Measurements from ENCODE around the gene PRSS33.

PRSS33 gene

GRCh38 chr16:2799205-2799858, 12.0 kb upstream of the PRSS33 start:
- no peak for TF ChIP-seq CTCF (IDR thresholded peaks at IDR 0.05; ENCODE audit: borderline replicate concordance, insufficient read depth, low read depth, low read length)
- H3K4me3 ChIP-seq (ENCODE audit: low read depth, low read length), result no peak overlapping the region

GRCh38 chr16:2798723-2799204, 11.4 kb upstream of the PRSS33 start:
- H3K4me3 ChIP-seq (ENCODE audit: low read depth, low read length), result no peak overlapping the region
- no peak for TF ChIP-seq CTCF (IDR thresholded peaks at IDR 0.05; ENCODE audit: borderline replicate concordance, insufficient read depth, low read depth, low read length)

DNA sequence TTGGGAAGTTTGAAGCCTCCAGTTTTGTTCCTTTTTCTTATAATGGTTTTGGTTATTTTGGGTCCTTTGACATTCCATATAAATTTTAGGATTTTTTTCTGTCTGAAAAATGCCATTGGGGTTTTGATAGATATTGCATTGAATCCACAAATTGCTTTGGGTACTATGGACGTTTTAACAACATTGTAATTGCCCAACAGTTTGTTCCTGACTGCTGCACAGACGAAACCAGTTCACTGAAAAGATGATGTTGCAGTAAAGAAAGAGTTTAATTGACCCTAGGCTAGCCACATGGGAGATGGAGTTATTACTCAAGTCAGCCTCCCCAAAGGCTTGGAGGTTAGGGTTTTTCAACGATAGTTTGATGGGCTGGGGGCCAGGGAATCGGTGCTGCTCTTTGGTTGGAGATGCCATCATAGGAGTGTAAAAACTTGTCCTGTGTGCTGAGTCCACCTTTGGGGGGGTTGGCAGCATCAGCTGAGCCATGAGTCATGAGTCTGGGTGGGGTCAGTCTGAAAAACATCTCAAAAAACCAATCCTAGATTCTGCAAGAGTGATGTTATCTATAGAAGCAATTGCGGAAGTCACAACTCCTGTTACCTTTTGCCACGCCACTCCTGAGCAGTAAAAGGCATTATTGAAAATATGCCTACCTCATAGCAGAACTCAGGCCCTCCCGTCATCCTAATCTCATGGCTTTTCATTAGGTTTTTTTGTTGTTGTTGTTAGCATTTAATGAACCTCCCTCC, 8.2 kb upstream of the PRSS33 start:
- H3K4me3 ChIP-seq (ENCODE audit: low read depth, low read length), result no peak overlapping the region
- TF ChIP-seq CTCF (IDR thresholded peaks at IDR 0.05; ENCODE audit: borderline replicate concordance, insufficient read depth, low read depth, low read length), result no peak

- H3K4me3 ChIP-seq (ENCODE audit: low read depth, low read length), result no peak overlapping the region
- TF ChIP-seq CTCF (IDR thresholded peaks at IDR 0.05; ENCODE audit: borderline replicate concordance, insufficient read depth, low read depth, low read length), result no peak
Measured at GRCh38 chr16:2792940-2793339, 5.6 kb upstream of the PRSS33 start.

DNA sequence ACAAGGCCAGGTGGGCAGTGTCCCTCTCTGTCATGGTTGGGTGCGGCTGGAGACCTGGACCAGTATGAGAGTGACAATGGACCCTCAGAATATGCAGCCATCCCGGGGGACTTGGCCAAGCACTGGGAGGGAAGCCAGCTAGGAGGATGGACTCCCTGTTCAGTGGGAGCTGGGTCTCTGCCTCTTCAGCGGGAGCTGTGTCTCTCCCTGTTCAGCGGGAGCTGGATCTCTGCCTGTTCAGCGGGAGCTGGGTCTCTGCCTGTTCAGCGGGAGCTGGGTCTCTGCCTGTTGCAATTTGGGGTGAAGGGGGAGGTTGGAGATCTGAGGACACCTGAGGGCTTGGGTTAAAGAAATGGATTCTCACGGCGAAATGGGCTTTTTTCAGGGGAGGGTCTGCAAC, 3.8 kb upstream of the PRSS33 start:
- H3K4me3 ChIP-seq (ENCODE audit: low read depth, low read length), result no peak overlapping the region
- TF ChIP-seq CTCF (IDR thresholded peaks at IDR 0.05; ENCODE audit: borderline replicate concordance, insufficient read depth, low read depth, low read length), result no peak

GRCh38 chr16:2790631-2791030, 3.3 kb upstream of the PRSS33 start:
- H3K4me3 ChIP-seq (ENCODE audit: low read depth, low read length), result no peak overlapping the region
- TF ChIP-seq CTCF (IDR thresholded peaks at IDR 0.05; ENCODE audit: borderline replicate concordance, insufficient read depth, low read depth, low read length), result no peak

DNA sequence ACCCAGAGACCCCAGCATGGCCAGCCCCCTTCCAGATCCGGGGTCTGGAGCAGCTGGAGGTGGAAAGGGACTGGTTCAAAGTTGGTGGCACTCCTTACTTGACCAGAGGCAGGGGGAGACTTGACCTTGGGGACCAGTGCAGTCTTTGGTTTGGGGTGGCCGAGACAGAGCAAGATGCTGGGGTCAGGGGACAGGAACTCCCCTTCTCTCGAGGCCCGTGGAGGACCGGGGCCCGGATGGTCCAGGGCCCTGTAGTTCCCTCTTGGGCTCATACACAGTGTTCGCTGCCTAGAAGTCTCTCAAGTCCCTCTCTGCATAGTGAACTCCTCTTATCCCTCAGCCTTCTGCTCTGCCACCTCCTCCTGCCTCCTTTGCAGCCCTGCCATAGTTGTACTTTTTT, 601 bp upstream of the PRSS33 start:
- no peak for TF ChIP-seq CTCF (IDR thresholded peaks at IDR 0.05; ENCODE audit: borderline replicate concordance, insufficient read depth, low read depth, low read length)
- no peak overlapping the region for H3K4me3 ChIP-seq (ENCODE audit: low read depth, low read length)

Data from GM12875 (cell line).